ENCODE results near the gene PHIP. TPM values are rescaled to one million over a fixed set of nuclear protein-coding genes. Genes with fewer than 3 reads are reported as not detected.
"Not testable (repeated sequence)": the region's sequence is repeated elsewhere in the genome, so short reads cannot be mapped to it uniquely, and the experiment has no call there.

Gene PHIP
- polyA plus RNA-seq, 1 experiment, result 3.1 TPM

GRCh38 chr6:78896227-78896626 lies 181.8 kb downstream of the PHIP start:
- CTCF ChIA-PET, result no interaction called here
- no peak overlapping the region for H3K4me3 ChIP-seq (ENCODE audit: low read depth, low read length)
- TF ChIP-seq CTCF (IDR thresholded peaks at IDR 0.05; ENCODE audit: insufficient read depth, low read depth, low read length), result no peak
- POLR2A ChIA-PET, result no interaction called here
- DNase-seq (ENCODE audit: low read depth), result no peak
- H3K27me3 ChIP-seq (ENCODE audit: control insufficient read depth, insufficient read depth, low read length), result no peaks in the 10 kb centered on the region
- no peaks in the 10 kb centered on the region for H3K36me3 ChIP-seq (ENCODE audit: control insufficient read depth, insufficient read depth, low read length)

DNA sequence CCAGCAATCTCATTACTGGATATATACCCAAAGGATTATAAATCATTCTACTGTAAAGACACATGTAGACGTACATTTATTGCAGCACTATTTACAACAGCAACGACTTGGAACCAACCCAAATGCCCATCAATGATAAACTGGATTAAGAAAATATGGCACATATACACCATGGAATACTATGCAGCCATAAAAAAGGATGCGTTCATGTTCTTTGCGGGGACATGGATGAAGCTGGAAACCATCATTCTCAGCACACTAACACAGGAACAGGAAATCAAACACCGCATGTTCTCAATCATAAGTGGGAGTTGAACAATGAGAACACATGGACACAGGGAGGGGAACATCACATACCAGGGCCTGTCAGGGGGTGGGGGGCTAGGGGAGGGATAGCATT lies 188.2 kb downstream of the PHIP start:
- DNase-seq (ENCODE audit: low read depth); H3K36me3 ChIP-seq (ENCODE audit: control insufficient read depth, insufficient read depth, low read length); POLR2A ChIA-PET; H3K4me3 ChIP-seq (ENCODE audit: low read depth, low read length); CTCF ChIA-PET; H3K27me3 ChIP-seq (ENCODE audit: control insufficient read depth, insufficient read depth, low read length): not testable (repeated sequence)

Other genes starting within 250 kb of the PHIP start
- 1.4 and 2.9 TPM in 2 replicates for gene IRAK1BP1, start 210.7 kb downstream of the PHIP start, polyA plus RNA-seq (2011; rRNA removed)
- 10.3 and 30.9 TPM in 2 replicates for gene HMGN3, start 156.4 kb upstream of the PHIP start, polyA plus RNA-seq (2011; rRNA removed)

All from BJ (cell line).